NB4 (cell line): ENCODE results near the gene CDK17.

Experiments used
- DNase-seq: peaks from one replicate; pipeline ENCODE4 v3.0.0; 2010; ENCODE audit warnings: low read depth
- H3K4me3 ChIP-seq: one replicate; pipeline ENCODE4 v1.5.1; 2011; ENCODE audit warnings: mild to moderate bottlenecking, low read depth, low read length, moderate library complexity
- MYC ChIP-seq: IDR thresholded peaks from 2 replicates; pipeline ENCODE4 v1.6.1; 2011; ENCODE audit warnings: low read depth, low read length
- POLR2A ChIP-seq: IDR thresholded peaks from 2 replicates; pipeline ENCODE4 v1.6.1; 2011; ENCODE audit warnings: mild to moderate bottlenecking; ENCODE audit not compliant: insufficient read length; ENCODE audit errors: extremely low read depth
- TF ChIP-seq, protein P1 (sequence below): IDR thresholded peaks from one replicate; pipeline ENCODE4 v1.5.1; 2012; ENCODE audit warnings: low read depth, low read length
- TF ChIP-seq, protein P2 (sequence below): IDR thresholded peaks from 2 replicates; pipeline ENCODE4 v1.6.1; 2011; ENCODE audit warnings: low read depth, low read length

CDK17 gene

DNA sequence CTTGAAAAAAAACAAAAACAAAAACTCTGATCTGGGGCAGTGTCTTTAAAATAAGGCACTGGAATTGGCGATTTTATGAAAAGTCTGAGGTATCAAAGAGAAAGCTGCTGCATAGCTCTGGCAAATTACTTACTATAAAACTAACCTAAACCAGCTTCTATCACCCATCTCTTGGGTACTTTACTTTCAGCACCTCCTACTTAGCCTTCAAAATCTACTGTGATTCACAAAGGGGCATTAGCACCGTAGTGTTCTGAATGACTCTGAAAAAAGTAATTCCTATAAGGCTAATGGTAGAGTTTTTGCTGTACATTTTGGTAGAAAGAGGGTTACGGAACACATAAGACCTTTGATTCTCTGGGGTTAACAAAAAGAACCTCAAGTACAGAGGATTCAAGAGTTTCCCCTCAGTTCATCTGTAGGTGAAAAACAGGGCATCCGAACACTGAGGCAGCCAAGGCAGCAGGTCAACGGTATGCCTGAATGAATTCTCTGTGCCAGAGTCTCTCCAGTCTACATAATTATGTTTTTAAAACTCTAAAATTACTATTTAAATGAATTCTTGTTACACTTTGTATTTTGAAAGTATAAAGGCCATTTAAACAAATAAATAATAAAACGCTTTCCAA lies 104.6 kb downstream of the CDK17 start:
- TF ChIP-seq POLR2A = no peak
- no peak for TF ChIP-seq MYC
- TF ChIP-seq, protein P1, sequence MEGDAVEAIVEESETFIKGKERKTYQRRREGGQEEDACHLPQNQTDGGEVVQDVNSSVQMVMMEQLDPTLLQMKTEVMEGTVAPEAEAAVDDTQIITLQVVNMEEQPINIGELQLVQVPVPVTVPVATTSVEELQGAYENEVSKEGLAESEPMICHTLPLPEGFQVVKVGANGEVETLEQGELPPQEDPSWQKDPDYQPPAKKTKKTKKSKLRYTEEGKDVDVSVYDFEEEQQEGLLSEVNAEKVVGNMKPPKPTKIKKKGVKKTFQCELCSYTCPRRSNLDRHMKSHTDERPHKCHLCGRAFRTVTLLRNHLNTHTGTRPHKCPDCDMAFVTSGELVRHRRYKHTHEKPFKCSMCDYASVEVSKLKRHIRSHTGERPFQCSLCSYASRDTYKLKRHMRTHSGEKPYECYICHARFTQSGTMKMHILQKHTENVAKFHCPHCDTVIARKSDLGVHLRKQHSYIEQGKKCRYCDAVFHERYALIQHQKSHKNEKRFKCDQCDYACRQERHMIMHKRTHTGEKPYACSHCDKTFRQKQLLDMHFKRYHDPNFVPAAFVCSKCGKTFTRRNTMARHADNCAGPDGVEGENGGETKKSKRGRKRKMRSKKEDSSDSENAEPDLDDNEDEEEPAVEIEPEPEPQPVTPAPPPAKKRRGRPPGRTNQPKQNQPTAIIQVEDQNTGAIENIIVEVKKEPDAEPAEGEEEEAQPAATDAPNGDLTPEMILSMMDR = no peak
- TF ChIP-seq, protein P2, sequence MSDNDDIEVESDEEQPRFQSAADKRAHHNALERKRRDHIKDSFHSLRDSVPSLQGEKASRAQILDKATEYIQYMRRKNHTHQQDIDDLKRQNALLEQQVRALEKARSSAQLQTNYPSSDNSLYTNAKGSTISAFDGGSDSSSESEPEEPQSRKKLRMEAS = no peak
- H3K4me3 ChIP-seq = no peak overlapping the region
- DNase-seq = no peak

DNA sequence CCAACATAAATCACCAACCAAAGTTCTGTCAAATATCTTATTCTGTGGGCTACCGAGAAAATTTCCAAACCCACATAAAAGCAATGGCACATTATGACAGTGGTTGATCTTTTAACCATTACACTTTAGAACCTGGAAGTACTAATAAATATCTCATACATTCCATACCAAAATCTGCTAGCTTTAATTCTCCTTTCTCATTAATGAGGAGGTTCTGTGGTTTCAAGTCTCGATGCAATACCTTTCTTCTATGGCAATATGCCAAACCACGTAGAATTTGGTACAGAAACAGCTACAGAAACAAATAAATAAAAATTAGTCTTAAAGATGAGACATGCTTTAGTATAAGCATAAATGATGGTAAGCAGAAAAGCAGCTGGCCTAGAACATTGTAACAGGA lies 105.4 kb downstream of the CDK17 start:
- H3K4me3 ChIP-seq = no peak overlapping the region
- DNase-seq = peak; percentile 20
- TF ChIP-seq, protein P2 = no peak

GRCh38 chr12:96293093-96293492 lies 107.1 kb downstream of the CDK17 start:
- DNase-seq = no peak
- no peak overlapping the region for H3K4me3 ChIP-seq
- TF ChIP-seq, protein P1 = no peak
- TF ChIP-seq POLR2A = no peak
- no peak for TF ChIP-seq MYC
- TF ChIP-seq, protein P2 = no peak

GRCh38 chr12:96289067-96289466 lies 111.2 kb downstream of the CDK17 start:
- TF ChIP-seq, protein P2 = no peak
- TF ChIP-seq POLR2A (no peak), MYC (no peak)
- TF ChIP-seq, protein P1 = no peak
- DNase-seq = no peak
- H3K4me3 ChIP-seq = no peak overlapping the region

GRCh38 chr12:96285158-96285557 lies 115.1 kb downstream of the CDK17 start:
- no peak for DNase-seq
- TF ChIP-seq, protein P1 = no peak
- TF ChIP-seq MYC (no peak), POLR2A (no peak)
- TF ChIP-seq, protein P2 = no peak
- no peak overlapping the region for H3K4me3 ChIP-seq

DNA sequence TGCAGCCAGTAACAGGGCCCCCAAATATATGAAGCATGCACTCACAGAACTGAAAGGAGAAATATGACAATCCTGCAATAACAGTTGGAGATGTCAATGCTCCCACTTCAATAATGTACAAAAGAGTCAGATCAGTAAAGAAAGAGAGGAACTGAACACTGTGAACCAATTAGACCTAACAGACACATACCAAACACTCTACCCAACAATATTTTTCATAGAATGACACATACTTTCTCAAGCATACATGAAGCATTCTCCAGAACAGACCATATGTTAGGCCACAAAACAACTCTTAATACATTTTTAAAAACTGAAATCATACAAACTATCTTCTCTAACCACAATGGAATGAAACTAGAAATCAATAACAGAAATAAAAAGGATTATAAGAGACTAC lies 125.9 kb downstream of the CDK17 start:
- TF ChIP-seq MYC (no peak), POLR2A (no peak)
- TF ChIP-seq, protein P2 = no peak
- TF ChIP-seq, protein P1 = no peak
- H3K4me3 ChIP-seq = no peak overlapping the region
- no peak for DNase-seq
